ENCODE results near the gene MCUB. TPM values are rescaled to one million over a fixed set of nuclear protein-coding genes. Genes with fewer than 3 reads are reported as not detected.

MCUB gene
- total RNA-seq, 4 donors from 2014 or later = 11.5 to 35.5 (median 22.3) TPM

DNA sequence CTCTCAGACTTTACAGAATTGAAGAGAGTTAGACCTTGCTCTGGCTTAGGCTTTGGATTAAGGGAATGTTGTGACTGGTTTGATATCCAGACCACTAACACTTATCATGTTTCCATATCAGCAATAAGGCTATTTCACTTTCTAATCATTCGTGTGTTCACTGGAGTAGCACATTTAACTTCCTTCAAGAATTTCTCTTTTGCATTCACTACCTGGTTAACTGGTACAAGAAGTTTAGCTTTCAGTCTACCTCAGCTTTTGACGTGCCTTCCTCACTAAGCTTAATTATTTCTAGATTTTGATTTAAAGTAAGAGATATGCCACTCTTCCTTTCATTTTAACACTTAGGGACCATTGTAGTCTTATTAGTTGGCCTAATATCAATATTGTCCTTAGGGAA, 80.6 kb downstream of the MCUB start:
- TF ChIP-seq, protein P1, sequence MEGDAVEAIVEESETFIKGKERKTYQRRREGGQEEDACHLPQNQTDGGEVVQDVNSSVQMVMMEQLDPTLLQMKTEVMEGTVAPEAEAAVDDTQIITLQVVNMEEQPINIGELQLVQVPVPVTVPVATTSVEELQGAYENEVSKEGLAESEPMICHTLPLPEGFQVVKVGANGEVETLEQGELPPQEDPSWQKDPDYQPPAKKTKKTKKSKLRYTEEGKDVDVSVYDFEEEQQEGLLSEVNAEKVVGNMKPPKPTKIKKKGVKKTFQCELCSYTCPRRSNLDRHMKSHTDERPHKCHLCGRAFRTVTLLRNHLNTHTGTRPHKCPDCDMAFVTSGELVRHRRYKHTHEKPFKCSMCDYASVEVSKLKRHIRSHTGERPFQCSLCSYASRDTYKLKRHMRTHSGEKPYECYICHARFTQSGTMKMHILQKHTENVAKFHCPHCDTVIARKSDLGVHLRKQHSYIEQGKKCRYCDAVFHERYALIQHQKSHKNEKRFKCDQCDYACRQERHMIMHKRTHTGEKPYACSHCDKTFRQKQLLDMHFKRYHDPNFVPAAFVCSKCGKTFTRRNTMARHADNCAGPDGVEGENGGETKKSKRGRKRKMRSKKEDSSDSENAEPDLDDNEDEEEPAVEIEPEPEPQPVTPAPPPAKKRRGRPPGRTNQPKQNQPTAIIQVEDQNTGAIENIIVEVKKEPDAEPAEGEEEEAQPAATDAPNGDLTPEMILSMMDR (IDR thresholded peaks at IDR 0.05; ENCODE audit: low read depth) = no peak

DNA sequence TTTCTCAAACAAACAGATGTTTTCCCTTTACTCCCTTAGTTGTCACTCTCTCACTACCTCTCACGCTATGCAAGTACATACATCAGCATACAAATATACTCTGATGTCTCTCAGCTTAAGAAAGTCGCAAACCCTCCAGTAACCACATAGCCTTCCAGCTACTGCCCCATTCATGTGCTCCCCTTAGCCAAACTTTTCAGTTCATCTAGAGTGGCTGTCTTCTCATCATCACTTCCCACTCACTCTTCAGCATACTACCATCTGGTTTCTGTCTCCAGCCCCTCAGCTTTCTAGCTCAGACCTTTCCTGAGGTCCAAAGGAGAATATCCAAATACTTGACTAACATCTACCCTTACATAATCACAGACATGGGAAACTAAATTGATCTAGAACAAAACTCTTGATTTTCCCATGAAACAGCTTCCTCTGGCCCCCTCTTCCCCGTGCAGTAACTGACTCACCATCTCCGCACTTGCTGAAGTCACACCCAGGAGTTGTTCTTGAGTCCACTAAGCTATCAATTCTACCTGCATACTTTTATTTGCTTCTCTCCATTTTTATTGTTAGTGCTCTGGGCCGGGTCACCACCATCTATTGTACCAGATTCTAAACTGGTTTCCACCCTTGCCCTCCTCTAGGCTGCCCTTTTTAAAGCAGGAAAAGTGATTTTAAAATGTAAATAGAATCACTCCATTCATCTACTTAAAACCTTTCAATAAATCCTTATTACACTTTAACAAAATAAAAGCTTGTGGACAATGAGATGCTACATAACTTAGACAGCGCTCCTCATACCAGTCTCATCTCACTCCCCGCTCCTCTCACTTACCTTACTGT, 86.0 kb downstream of the MCUB start:
- TF ChIP-seq, protein P1 (IDR thresholded peaks at IDR 0.05; ENCODE audit: low read depth) = no peak

DNA sequence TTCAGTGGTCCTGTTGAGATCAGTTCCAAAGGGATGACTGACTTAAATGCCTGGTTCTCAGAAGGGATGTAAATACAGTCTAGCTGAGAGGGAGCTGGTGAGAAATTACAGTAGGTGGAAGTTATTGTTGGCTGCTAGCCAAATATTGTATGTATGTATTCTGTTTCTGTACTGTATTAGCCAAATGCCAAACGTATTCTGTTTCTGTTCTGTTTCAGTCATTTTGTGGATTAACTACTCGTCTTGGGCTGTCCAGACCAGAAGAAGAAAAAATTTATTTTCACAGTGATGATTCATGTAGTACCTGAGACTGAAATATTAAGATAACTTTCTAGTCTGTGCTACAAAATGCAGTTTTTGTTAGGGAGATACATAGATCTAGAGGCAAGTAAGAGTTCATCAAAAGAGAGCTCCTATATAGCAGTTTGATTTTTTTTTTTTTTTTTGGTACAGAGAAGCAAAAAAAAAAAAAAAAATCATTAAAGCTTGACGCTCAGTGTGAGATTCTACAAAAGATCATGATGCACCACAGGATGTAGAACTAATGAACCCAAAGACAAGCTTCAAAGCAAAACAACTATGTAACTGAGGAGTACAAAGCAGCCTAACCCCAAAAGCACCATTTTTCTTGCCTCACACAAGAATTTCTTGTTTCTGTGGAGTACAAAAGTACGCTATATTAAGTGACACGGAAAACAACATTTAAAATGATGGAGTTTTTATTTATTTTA, 88.4 kb downstream of the MCUB start:
- TF ChIP-seq, protein P1 (IDR thresholded peaks at IDR 0.05; ENCODE audit: low read depth) = no peak

DNA sequence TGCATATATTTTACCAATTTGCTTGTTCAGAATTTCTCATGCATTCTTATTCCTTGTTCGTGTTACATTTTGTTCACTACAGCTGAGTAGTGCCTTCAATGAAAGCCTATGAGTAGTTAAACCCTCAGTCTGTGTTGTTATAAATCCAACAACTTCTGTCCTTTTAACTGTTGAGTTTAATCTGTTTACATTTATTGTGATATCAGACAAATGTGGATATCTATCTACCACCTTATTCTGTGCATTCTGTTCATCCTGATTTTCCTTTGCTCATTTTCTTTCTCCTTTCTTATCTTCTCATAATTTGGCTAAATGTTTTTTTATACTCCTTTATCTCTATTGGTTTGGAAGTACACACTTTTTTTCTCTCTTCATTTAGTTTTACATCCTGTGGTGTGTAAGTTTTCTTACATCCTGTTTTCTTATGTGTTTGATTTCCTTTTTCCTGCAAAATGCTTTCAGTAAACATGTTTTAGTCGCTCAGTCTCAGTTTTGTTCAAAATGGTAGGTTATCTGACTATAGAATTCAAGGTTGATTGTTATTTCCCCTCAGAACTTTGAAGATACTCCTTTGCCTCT, 89.0 kb downstream of the MCUB start:
- TF ChIP-seq, protein P1 (IDR thresholded peaks at IDR 0.05; ENCODE audit: low read depth) = no peak

DNA sequence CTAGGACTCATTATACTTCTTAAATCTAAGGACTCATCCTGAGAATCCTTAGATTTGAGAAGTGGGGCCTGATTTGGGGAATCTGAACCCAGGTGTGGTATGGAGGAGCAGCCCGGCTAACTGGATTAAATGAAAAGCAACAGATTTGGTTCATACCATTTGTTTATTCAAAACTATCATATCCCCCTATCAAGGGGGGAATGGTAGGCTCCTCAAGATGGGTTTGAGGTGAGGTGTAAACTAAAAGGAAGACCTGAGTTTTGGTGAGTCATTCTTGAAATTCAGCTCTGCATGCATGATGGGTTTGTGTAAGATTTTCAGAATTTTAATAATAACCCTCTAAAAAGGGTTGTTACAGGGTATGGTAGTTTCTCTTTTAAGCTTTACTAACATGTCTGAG, 89.8 kb downstream of the MCUB start:
- TF ChIP-seq, protein P1 (IDR thresholded peaks at IDR 0.05; ENCODE audit: low read depth) = no peak

DNA sequence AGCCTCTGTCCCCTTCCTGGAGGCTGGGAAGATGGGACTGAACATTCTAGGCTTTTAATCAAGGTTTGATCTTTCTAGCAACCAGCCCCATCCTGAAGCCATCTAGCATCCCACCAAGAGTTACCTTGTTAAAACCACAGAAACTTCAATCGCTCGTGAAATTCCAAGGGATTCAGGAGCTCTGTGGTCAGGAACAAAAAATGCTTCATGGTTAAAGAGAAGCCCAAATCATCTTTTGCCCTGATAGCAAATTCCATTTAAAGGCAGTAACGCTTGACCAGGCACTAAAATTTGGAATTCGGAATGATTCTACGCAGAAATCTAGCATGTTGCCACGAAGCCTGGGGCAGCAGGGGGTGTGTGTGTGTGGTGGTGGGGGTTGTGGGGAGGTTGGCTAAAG, 95.3 kb downstream of the MCUB start:
- TF ChIP-seq, protein P1 (IDR thresholded peaks at IDR 0.05; ENCODE audit: low read depth) = no peak

DNA sequence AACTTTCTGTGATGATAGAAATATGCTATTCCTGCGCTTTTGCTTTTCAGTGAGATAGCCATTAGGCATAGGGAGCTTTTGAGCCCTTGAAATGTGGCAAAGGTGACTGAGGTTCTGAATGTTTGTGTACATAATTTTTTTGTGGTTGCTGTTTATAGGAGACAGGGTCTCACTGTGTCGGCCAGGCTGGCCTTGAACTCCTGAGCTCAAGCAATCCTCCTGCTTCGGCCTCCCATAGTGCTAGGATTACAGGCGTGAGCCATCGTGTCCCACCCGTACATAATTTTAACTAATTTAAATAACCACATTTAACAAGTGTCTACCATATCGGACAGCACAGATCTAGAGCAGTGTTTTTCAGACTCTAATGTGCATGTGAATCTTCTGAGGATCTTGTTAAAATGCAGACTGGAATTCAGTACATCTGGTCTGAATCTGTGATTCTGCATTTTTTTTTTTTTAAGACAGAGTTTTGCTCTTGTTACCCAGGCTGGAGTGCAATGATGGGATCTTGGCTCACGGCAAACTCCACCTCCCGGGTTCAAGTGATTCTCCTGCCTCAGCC, 97.9 kb downstream of the MCUB start:
- TF ChIP-seq, protein P1 (IDR thresholded peaks at IDR 0.05; ENCODE audit: low read depth) = no peak

Measured in subcutaneous adipose tissue (tissue), 4 donors.